ENCODE results near the gene OR4F6.
"Not testable (repeated sequence)": the region's sequence is repeated elsewhere in the genome, so short reads cannot be mapped to it uniquely, and the experiment has no call there.

Gene OR4F6

GRCh38 chr15:101803209-101803608 lies at the start of gene OR4F6:
TSS of gene OR4F6 (plus strand) at chr15:101803509. CDS start at chr15:101805720, 2,211 bp downstream.
- no peak for DNase-seq

GRCh38 chr15:101764669-101765339 lies 38.5 kb upstream of the OR4F6 start:
- not testable (repeated sequence) for DNase-seq

GRCh38 chr15:101765340-101765671 lies 38.0 kb upstream of the OR4F6 start:
- not testable (repeated sequence) for DNase-seq

- DNase-seq: no peak
These were observed 37.4 kb upstream of the OR4F6 start for GRCh38 chr15:101765772-101766456.

- not testable (repeated sequence) for DNase-seq
These were observed 36.1 kb upstream of the OR4F6 start for GRCh38 chr15:101767083-101767640.

GRCh38 chr15:101772921-101773320 lies 30.4 kb upstream of the OR4F6 start:
- no peak for DNase-seq

GRCh38 chr15:101773496-101774100 lies 29.7 kb upstream of the OR4F6 start:
- DNase-seq: peak; percentile 94

- no peak for DNase-seq
These were observed 28.2 kb upstream of the OR4F6 start for GRCh38 chr15:101775136-101775535.

GRCh38 chr15:101778576-101778975 lies 24.7 kb upstream of the OR4F6 start:
- not testable (repeated sequence) for DNase-seq

- DNase-seq: peak; percentile 68
These were observed 23.1 kb upstream of the OR4F6 start for GRCh38 chr15:101780225-101780624.

GRCh38 chr15:101781928-101782327 lies 21.4 kb upstream of the OR4F6 start:
- no peak for DNase-seq

GRCh38 chr15:101784644-101785043 lies 18.7 kb upstream of the OR4F6 start:
- DNase-seq: no peak

- DNase-seq: not testable (repeated sequence)
These were observed 16.9 kb upstream of the OR4F6 start for GRCh38 chr15:101786422-101786821.

GRCh38 chr15:101788001-101788400 lies 15.3 kb upstream of the OR4F6 start:
- not testable (repeated sequence) for DNase-seq

- DNase-seq: not testable (repeated sequence)
These were observed 14.6 kb upstream of the OR4F6 start for GRCh38 chr15:101788503-101789269.

GRCh38 chr15:101790748-101791147 lies 12.6 kb upstream of the OR4F6 start:
- not testable (repeated sequence) for DNase-seq

- not testable (repeated sequence) for DNase-seq
These were observed 9.3 kb upstream of the OR4F6 start for GRCh38 chr15:101793981-101794380.

GRCh38 chr15:101795455-101795854 lies 7.9 kb upstream of the OR4F6 start:
- DNase-seq: peak; percentile 29

- DNase-seq: no peak
These were observed 3.6 kb upstream of the OR4F6 start for GRCh38 chr15:101799665-101800064.

- no peak for DNase-seq
These were observed 2.3 kb upstream of the OR4F6 start for GRCh38 chr15:101801048-101801447.

GRCh38 chr15:101803676-101804075 lies 367 bp downstream of the OR4F6 start:
- no peak for DNase-seq

- DNase-seq: no peak
These were observed 1.1 kb downstream of the OR4F6 start for GRCh38 chr15:101804375-101804774.

GRCh38 chr15:101804941-101805340 lies 1.6 kb downstream of the OR4F6 start:
- DNase-seq: no peak
